HG02870 (cell line): ENCODE results near the gene OR7A5.
"Not testable (repeated sequence)": the region's sequence is repeated elsewhere in the genome, so short reads cannot be mapped to it uniquely, and the experiment has no call there.

Source experiments
- ATAC-seq: cut with Tn5 transposase; IDR thresholded peaks from one replicate; pipeline ENCODE4 v1.9.1; 2021; ENCODE audit warnings: mild to moderate bottlenecking, moderate library complexity; ENCODE audit not compliant: unreplicated experiment

The OR7A5 gene

GRCh38 chr19:14785102-14785793 is 49.7 kb downstream of the OR7A5 start:
- peak; percentile 35 for ATAC-seq

GRCh38 chr19:14784730-14785101 is 50.3 kb downstream of the OR7A5 start:
- peak; percentile 51 for ATAC-seq

GRCh38 chr19:14783410-14783998 is 51.5 kb downstream of the OR7A5 start:
- not testable (repeated sequence) for ATAC-seq

GRCh38 chr19:14782626-14783409 is 52.2 kb downstream of the OR7A5 start:
- no peak for ATAC-seq

GRCh38 chr19:14781713-14782536 is 53.1 kb downstream of the OR7A5 start:
- not testable (repeated sequence) for ATAC-seq

- not testable (repeated sequence) for ATAC-seq
These were observed 54.3 kb downstream of the OR7A5 start for GRCh38 chr19:14780622-14781225.

GRCh38 chr19:14779151-14779550 is 55.8 kb downstream of the OR7A5 start:
- no peak for ATAC-seq

- not testable (repeated sequence) for ATAC-seq
These were observed 56.7 kb downstream of the OR7A5 start, which contains the start of gene ADGRE2 for GRCh38 chr19:14778110-14778845. ADGRE2 (minus strand) TSS chr19:14778560; CDS start chr19:14776756, 1,804 bp downstream.

GRCh38 chr19:14777645-14778044 is 57.3 kb downstream of the OR7A5 start:
- ATAC-seq = not testable (repeated sequence)
